Measurements from ENCODE around the gene SORCS1. TPM values are rescaled to one million over a fixed set of nuclear protein-coding genes. Genes with fewer than 3 reads are reported as not detected.

SORCS1 gene
- polyA plus RNA-seq, 1 donor from 2014 or later, result not detected

DNA sequence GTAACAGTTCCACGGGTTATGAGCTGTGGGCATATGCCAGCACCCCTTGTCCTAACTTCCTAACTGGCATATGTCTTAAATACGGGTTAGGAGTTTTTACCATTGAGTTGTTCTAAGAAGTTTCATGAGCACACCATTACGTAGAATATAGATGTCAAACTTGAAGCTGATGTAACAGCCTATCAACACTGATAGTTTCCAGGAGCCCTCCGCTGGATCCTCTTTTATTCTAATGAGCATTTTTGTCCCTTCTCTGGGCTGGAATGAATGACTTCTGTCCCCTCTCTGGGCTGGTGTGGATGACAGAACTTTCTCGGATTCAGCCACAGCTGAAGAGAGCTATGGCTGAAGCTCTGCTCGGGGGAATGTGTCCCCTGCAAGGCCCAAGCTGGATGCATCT is 256.3 kb downstream of the SORCS1 start:
- H3K36me3 Mint-ChIP-seq, result no peaks in the 10 kb centered on the region
- peaks cover 1% of the 10 kb centered on the region for H3K27me3 Mint-ChIP-seq
- H3K4me3 Mint-ChIP-seq, result no peak overlapping the region
- H3K27ac Mint-ChIP-seq, result no peak overlapping the region
- H3K4me1 Mint-ChIP-seq, result no peaks in the 10 kb centered on the region
- peaks cover 0 to 6% (median 0%) of the 10 kb centered on the region in 3 donors for H3K9me3 Mint-ChIP-seq

DNA sequence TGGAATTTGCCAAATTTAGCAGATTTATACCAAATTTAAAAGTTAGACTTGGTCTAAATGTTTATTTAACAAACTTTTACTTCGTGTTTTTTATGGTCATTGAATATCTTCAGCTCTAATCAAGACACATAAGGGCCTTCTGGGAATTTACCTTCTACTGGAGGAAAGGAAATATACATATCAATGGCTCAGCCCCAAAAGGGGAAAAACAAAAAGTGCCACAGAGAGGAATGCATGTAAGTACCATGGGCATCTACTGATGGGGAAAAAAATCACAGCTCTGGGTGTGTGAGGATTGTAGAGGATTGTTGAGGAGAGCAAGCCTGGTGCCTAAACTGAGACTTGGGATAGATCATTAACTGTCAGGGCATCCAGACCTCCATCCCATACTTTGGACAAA is 260.3 kb downstream of the SORCS1 start:
- Mint-ChIP-seq H3K27ac (no peak overlapping the region), H3K27me3 (peaks cover 1% of the 10 kb centered on the region), H3K36me3 (no peaks in the 10 kb centered on the region), H3K4me1 (no peaks in the 10 kb centered on the region), H3K9me3 (peaks cover 0 to 5% (median 0%) of the 10 kb centered on the region in 3 donors), H3K4me3 (no peak overlapping the region)

DNA sequence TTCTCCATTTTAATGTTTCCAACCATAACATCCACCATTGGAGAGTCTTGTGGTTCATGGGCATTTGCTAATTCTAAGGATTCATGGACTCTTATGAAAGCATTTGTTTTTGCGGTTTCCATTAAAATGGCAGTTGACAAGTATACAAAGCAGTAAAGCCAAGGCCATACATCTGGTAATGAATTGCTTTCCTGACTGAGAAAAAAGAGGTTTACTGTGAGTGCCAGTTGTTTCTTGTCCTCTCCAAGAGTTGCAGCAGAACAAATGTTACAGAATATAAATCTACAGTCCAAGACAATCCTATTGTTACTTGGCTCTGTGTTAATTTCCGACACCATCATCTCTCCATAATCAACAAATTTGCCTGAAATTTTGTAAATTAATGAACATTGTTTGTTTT is 261.3 kb downstream of the SORCS1 start:
- no peak overlapping the region for H3K4me3 Mint-ChIP-seq
- H3K9me3 Mint-ChIP-seq, result peaks cover 0 to 5% (median 0%) of the 10 kb centered on the region in 3 donors
- no peaks in the 10 kb centered on the region for H3K4me1 Mint-ChIP-seq
- H3K27me3 Mint-ChIP-seq, result no peaks in the 10 kb centered on the region
- H3K36me3 Mint-ChIP-seq, result no peaks in the 10 kb centered on the region
- no peak overlapping the region for H3K27ac Mint-ChIP-seq

DNA sequence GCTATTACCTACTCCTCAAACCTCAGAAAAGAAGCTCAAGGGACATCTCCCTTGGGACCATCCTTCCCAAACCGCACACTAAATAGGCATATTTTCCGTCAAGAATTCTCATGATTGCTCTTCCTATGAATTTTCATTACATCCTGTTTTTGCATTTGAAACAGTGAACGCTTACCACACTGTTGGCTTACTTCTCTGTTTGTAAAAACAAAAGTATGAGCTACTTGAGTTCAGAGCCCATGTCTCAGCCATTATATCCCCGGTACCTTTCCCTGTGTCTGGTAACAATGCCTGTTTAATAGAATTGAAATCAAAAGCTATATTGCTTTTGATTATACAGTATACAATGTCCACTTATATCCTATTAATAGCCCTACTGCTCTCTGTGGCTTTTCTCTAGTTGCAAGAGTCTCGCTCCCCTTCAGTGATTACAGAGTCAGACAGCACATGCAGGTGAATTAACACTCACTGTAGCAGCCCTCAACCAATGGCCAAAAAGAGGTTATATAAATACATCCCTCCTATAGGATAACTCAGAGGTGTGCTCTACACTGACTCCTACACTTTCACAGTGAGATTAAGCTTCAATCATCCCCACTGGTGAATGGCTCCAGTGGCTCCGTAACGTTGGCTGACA is 264.4 kb downstream of the SORCS1 start:
- Mint-ChIP-seq H3K27ac (no peak overlapping the region), H3K9me3 (no peaks in the 10 kb centered on the region), H3K27me3 (peaks cover 3% of the 10 kb centered on the region), H3K36me3 (no peaks in the 10 kb centered on the region), H3K4me1 (no peaks in the 10 kb centered on the region), H3K4me3 (peak overlapping the region in 1 of 4 donors; percentile 27)

DNA sequence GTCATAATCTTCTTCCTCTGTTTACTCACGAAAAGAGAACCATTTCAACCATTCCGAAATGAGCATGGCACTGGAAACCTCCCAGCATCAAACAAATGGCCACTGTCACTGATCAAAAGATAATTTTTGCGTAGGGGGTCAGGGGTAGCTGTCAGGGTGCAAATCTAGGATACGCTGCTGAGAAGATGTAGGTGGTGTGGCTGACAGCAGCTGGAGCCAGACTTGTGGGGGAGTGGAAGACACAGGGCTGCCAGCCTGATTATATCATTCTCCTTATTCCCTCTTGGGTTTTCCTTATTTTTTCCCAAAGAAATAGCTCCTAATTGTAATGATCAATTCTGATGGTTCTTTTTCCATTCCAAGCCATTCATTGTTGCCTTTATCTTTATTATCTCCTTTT is 266.1 kb downstream of the SORCS1 start:
- Mint-ChIP-seq H3K36me3 (no peaks in the 10 kb centered on the region), H3K4me1 (no peaks in the 10 kb centered on the region), H3K4me3 (no peak overlapping the region), H3K9me3 (no peaks in the 10 kb centered on the region), H3K27me3 (peaks cover 3% of the 10 kb centered on the region), H3K27ac (no peak overlapping the region)

DNA sequence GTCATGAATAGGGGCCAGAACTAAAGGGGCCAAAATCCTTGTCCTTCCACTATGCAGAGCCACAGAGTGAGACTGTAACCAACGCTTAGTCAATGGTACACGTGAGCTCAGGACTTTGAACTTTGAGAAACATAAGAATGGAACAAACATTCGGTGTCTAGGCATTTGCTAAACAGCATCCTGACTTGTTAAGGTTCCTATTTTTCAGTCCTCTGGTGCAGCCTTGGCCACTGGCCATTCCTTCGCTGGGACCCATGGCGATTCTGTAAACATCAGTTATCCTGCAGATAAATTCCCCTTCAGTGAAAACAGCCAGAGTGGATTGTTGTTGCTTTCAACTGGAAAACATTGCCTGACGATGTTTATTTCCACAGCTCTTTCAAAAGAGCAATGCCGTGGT is 266.8 kb downstream of the SORCS1 start:
- Mint-ChIP-seq H3K9me3 (no peaks in the 10 kb centered on the region), H3K4me3 (no peak overlapping the region), H3K36me3 (no peaks in the 10 kb centered on the region), H3K27ac (no peak overlapping the region), H3K27me3 (peaks cover 3% of the 10 kb centered on the region), H3K4me1 (no peaks in the 10 kb centered on the region)

DNA sequence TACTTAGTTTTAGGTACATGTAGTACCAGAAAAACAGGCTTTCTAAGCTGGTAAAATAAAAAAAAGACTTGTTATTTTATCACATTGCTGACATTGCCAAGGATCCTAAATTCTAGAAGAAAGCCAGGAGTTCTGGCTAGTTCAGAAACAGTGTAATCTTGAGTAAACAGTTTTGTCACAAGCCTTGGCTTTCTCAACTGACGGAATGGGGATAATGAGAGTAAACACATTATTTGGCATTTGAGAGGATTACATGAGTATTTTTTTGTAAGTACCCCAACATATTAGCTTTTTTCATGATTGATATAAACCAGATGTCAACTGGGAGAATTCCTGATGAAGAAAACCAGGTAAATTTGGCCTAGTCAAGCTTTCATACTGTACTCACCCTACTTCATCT is 269.8 kb downstream of the SORCS1 start:
- Mint-ChIP-seq H3K4me1 (no peaks in the 10 kb centered on the region), H3K4me3 (no peak overlapping the region), H3K9me3 (no peaks in the 10 kb centered on the region), H3K27me3 (peaks cover 3% of the 10 kb centered on the region), H3K36me3 (no peaks in the 10 kb centered on the region), H3K27ac (no peak overlapping the region)

DNA sequence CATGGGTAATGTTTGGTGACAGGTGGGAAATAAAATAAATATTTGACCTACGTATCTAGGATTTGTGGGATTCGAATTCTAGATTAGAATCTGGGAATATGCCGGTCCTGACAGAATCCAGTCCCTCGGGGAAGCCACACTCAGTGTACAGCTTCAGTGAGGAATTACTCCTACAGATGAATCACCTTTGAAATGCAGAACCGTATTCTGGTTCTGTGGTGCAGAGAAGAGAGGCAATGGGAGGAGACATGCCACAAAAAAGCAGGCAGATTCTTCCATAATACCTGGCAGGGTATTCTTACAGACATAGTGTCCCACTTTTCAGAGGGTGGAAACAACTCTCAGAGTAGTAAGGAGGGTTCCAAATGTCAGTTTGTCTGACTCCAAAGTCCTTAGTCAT is 286.9 kb downstream of the SORCS1 start:
- H3K4me3 Mint-ChIP-seq, result no peak overlapping the region
- no peaks in the 10 kb centered on the region for H3K36me3 Mint-ChIP-seq
- H3K4me1 Mint-ChIP-seq, result peaks cover 0 to 1% (median 0%) of the 10 kb centered on the region in 3 donors
- no peak overlapping the region for H3K27ac Mint-ChIP-seq
- H3K9me3 Mint-ChIP-seq, result peaks cover 0 to 13% (median 3%) of the 10 kb centered on the region in 3 donors
- H3K27me3 Mint-ChIP-seq, result no peaks in the 10 kb centered on the region

DNA sequence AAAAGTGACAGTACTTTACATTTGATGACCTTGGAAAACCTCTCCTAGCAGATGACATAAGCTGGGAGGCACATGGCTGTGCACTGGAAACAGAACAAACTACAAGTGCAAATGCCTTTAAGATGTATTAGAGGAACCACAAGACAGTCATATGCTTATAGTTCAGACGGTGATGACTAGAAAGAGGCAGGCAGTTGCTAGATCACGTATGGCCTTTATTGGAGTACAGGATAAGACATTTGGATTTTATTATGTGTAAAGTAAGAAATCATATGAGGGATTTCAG is 290.0 kb downstream of the SORCS1 start:
- Mint-ChIP-seq H3K9me3 (peaks cover 0 to 3% (median 3%) of the 10 kb centered on the region in 3 donors), H3K27ac (no peak overlapping the region), H3K4me3 (no peak overlapping the region), H3K4me1 (peaks cover 0 to 1% (median 0%) of the 10 kb centered on the region in 3 donors), H3K36me3 (peaks cover 2% of the 10 kb centered on the region), H3K27me3 (no peaks in the 10 kb centered on the region)

DNA sequence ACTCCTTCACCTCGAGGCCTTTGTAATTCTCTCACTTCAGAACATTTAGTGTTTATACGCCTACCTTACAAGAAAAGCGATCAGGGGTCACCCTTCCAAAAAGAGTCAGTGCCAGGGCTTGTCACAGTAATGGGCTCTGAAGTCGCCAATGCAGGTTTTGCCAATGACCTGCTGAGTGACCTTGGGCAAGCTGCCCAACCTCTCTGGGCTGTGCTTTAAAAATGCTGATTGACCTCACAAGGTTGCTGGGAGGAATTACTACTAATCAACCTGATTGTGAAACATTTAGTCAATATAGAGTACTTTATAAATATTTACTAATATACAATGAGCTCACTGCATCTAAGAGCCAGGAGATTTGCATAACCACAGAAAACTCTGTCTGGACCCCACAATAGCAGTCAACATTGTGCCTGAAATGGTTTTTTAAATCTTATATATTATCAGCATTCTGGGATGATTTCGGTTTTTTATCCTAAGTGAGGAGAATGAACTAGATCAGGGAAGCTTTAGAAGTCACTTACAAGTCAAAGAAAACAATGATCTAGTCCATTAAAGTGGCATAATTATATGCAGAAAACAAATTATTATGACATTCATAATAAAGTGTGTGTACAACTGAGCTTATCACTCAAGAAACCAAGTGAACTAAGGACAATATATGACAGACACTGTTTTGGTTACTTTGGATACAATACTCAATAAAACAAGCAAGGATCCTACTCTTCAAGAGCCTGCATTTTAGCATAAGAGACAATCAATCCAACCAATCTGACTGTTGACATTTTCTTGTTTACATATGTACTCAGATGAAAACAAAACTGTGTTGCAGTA is 290.5 kb downstream of the SORCS1 start:
- H3K9me3 Mint-ChIP-seq, result peaks cover under 1 to 5% (median 3%) of the 10 kb centered on the region in 3 donors
- no peak overlapping the region for H3K4me3 Mint-ChIP-seq
- peaks cover 0 to 1% (median 0%) of the 10 kb centered on the region in 3 donors for H3K4me1 Mint-ChIP-seq
- H3K27me3 Mint-ChIP-seq, result no peaks in the 10 kb centered on the region
- H3K36me3 Mint-ChIP-seq, result peaks cover 2% of the 10 kb centered on the region
- H3K27ac Mint-ChIP-seq, result no peak overlapping the region

DNA sequence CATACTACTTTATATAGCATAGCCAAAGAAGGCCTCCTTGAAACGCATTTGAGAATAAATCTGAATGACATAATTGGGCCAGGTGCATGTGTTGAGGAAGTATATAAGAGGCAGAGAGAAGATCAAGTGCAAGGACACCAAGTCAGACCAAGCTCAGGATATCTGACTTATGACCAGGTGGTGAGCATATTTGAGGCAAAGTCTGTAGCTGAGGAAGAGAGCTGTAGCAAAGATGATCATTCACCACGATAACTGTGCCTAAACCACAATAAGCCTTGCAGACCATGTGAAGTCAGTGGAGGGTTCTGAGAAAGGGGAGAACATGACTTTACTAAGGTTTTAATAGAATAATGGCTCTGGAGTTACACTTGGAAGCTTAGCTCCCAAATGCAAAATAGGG is 292.3 kb downstream of the SORCS1 start:
- peaks cover 2% of the 10 kb centered on the region for H3K36me3 Mint-ChIP-seq
- no peak overlapping the region for H3K4me3 Mint-ChIP-seq
- H3K27ac Mint-ChIP-seq, result no peak overlapping the region
- H3K27me3 Mint-ChIP-seq, result no peaks in the 10 kb centered on the region
- H3K9me3 Mint-ChIP-seq, result peaks cover 2 to 12% (median 5%) of the 10 kb centered on the region in 3 donors
- peaks cover 0 to 1% (median 0%) of the 10 kb centered on the region in 3 donors for H3K4me1 Mint-ChIP-seq

DNA sequence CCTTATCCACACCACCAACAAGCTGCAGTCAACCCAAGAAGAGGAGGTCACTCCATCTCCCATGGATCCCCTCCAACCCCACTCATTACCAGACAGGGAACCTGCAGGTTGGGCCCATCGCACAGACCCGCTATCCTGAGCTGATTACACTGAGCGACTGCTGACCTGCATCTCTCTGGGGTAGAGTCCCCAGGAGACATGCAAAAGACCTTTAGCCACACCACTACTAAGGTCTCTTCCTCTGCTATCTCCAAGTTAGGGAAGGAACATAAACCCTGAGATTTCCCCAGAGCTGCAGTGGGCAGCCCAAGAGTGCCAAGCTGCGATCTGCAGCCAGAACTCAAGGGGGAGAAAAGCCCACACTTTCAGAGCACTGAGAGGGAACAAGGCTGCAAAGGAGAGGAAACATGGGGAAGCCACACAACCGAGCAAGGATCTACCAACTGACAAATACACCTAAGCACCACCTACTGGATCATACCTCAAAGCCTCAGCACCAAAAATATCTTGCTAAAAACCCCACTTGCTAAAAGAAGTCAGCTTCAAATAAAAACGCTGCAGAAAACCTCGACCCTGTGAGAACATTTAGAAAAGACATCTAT is 298.2 kb downstream of the SORCS1 start:
- H3K27ac Mint-ChIP-seq, result no peak overlapping the region
- no peak overlapping the region for H3K4me3 Mint-ChIP-seq
- H3K36me3 Mint-ChIP-seq, result no peaks in the 10 kb centered on the region
- H3K9me3 Mint-ChIP-seq, result peaks cover 2 to 17% (median 3%) of the 10 kb centered on the region in 3 donors
- peaks cover 1% of the 10 kb centered on the region for H3K27me3 Mint-ChIP-seq
- H3K4me1 Mint-ChIP-seq, result peaks cover 0 to 5% (median 0%) of the 10 kb centered on the region in 3 donors

DNA sequence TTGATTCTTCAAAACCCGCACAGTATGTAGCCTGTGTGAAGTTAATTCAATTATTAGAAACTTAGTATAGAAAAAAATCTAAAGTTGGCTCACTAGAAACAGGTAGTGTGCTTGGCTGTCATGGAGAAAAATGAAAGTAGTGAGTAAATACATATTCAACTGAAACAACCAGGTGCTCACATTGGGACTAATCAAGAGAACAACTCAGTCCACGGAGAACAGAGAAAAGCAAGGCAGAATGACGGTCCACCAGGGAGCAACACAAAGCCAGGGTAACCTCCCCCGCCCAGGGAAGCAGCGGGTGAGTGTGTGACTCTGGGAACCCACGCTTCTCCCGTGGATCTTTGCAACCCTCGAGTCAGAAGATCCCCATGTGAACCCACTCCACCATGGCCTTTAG is 300.5 kb downstream of the SORCS1 start:
- H3K4me1 Mint-ChIP-seq, result peaks cover 0 to 5% (median 0%) of the 10 kb centered on the region in 3 donors
- peaks cover 1% of the 10 kb centered on the region for H3K27me3 Mint-ChIP-seq
- no peak overlapping the region for H3K4me3 Mint-ChIP-seq
- no peak overlapping the region for H3K27ac Mint-ChIP-seq
- H3K9me3 Mint-ChIP-seq, result peaks cover 0 to 14% (median 2%) of the 10 kb centered on the region in 3 donors
- H3K36me3 Mint-ChIP-seq, result no peaks in the 10 kb centered on the region

DNA sequence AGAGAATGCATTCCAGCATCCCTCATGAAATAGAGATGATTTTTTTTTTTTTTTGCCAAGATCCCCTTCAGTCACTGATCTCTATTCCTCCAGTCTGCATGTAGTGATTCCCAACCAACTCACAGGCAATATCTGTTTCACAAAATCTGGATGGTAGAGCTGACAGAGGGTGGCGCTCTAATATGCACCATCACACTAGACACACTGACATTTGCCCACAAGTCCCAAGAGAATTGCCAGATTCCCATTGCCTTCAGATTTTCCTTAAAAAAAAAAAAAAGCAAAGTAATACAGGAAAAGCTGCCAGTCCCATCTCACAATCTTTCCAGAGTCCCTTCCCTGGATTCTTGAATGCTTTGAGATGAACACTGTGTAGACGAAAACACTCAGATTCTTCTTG is 301.0 kb downstream of the SORCS1 start:
- Mint-ChIP-seq H3K36me3 (no peaks in the 10 kb centered on the region), H3K27me3 (peaks cover 1% of the 10 kb centered on the region), H3K4me3 (no peak overlapping the region), H3K27ac (no peak overlapping the region), H3K4me1 (peaks cover 0 to 5% (median 0%) of the 10 kb centered on the region in 3 donors), H3K9me3 (peaks cover 0 to 10% (median 0%) of the 10 kb centered on the region in 3 donors)

DNA sequence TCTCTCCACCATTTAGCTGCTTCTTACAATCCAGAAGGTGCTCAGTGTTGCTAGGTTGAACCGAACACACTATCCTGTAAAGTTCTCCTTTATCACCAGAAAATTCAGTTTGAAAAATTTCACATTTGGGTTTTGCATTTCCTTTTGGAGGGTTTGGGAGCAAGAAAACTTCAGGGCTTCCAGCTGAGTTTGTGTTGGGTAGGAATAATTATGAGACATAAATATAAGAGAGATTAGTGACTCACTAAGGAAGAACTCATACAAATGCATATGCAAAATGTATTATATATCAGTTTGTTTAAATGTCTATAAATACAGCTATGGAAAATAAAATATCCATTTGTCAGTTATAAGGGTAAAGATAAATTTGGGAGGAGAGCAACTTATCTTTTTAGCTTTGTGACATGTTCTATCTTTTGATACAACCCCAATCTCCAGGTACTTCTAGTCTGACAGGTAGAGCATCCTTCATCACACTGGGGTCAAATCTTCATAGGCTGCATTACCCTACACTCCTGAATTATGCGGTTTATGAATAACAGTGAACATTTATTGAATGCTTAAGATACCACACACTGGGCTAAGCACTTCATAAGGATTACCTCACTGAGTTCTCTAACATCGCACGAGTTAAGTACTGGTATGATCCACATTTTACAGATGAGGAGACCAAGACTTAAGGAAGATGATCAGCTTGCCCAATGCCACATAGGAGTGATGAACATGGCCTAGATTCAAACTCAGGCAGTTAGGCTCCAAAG is 304.4 kb downstream of the SORCS1 start:
- Mint-ChIP-seq H3K4me1 (peaks cover 0 to 1% (median 0%) of the 10 kb centered on the region in 3 donors), H3K4me3 (no peak overlapping the region)

More for the DNA sequence above, 304.4 kb downstream of the SORCS1 start:
- Mint-ChIP-seq H3K27me3 (peaks cover 1% of the 10 kb centered on the region), H3K9me3 (peaks cover 0 to 4% (median 0%) of the 10 kb centered on the region in 3 donors), H3K36me3 (no peaks in the 10 kb centered on the region), H3K27ac (no peak overlapping the region)

Measured in IgD-negative memory B cell (primary cell).